Upper lobe of left lung (tissue), 4 donors: ENCODE measurements around the gene UGT2B28.
"Not testable (repeated sequence)": the region's sequence is repeated elsewhere in the genome, so short reads cannot be mapped to it uniquely, and the experiment has no call there.

Experiments
- EP300 ChIP-seq, 4 donors: sonication (generic); formaldehyde crosslinking; IDR thresholded peaks; one replicate each; pipeline ENCODE4 v1.5.1; 2017; ENCODE audit warnings: antibody characterized with exemption in 4 of 4, control low read depth in 2 of 4
- TF ChIP-seq, protein P1 (sequence below), 6 experiments: fragments of 450-650 bp in 4 of 6; fragments of 200-600 bp in 2 of 6; sonication (generic) in 2 of 6; IDR thresholded peaks; one replicate each; pipeline ENCODE4 v1.5.1; 2016 to 2019; ENCODE audit warnings: antibody characterized with exemption in 6 of 6

DNA sequence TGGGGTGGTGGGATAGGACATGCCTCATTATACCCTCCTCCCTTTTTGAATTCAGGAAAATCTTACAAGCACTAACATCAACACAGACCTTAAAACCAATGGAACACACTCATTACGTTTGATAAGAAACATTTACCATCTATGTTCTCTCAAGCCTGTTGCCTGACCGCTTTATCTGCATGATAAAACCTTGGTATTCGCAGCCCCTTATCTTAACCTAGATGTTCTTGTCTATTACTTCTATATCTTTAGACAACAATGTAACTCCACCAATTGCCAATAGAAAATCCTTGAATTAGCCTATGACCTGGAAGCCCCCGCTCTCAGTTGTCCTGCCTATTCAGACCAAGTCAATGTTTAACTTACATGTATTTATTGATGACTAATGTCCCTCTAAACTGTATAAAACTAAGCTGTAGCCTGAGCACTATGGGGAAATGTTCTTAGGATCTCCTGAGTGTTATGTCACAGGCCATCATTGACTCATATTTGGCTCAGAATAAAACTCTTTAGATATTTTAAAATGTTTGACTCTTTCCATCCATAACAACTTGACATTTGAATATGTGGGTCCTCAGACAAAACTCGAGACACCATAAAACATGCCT lies 28.3 kb downstream of the UGT2B28 start:
- TF ChIP-seq, protein P1, sequence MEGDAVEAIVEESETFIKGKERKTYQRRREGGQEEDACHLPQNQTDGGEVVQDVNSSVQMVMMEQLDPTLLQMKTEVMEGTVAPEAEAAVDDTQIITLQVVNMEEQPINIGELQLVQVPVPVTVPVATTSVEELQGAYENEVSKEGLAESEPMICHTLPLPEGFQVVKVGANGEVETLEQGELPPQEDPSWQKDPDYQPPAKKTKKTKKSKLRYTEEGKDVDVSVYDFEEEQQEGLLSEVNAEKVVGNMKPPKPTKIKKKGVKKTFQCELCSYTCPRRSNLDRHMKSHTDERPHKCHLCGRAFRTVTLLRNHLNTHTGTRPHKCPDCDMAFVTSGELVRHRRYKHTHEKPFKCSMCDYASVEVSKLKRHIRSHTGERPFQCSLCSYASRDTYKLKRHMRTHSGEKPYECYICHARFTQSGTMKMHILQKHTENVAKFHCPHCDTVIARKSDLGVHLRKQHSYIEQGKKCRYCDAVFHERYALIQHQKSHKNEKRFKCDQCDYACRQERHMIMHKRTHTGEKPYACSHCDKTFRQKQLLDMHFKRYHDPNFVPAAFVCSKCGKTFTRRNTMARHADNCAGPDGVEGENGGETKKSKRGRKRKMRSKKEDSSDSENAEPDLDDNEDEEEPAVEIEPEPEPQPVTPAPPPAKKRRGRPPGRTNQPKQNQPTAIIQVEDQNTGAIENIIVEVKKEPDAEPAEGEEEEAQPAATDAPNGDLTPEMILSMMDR (IDR thresholded peaks at IDR 0.05), result not testable (repeated sequence)
- not testable (repeated sequence) for TF ChIP-seq EP300 (IDR thresholded peaks at IDR 0.05)
